K562 (cell line): Measurements from ENCODE around the gene ATP5PD. TPM values are rescaled to one million over a fixed set of nuclear protein-coding genes. Genes with fewer than 3 reads are reported as not detected.
A peak's percentile ranks its signal among the peaks of the same experiment; 100 is the strongest.
"Not testable (repeated sequence)": the region's sequence is repeated elsewhere in the genome, so short reads cannot be mapped to it uniquely, and the experiment has no call there.

Source experiments
- ATAC-seq: fragments of 200-7000 bp; cut with Tn5 transposase; 3 replicates; pipeline ENCODE4 v1.9.1; 2020; ENCODE audit warnings: moderate library complexity
- BruUV-seq: library from RNA; stranded (reverse); fragments of 400-500 nt; replicated peaks from 2 replicates; lab custom pipeline; 2021; lab: Mats Ljungman, UMichigan
- CTCF ChIA-PET: fragments of 300-600 bp; formaldehyde crosslinking; extraction: SDS; loops from one replicate; lab custom pipeline; 2021; ENCODE audit warnings: low intra/inter-chr PET ratio; lab: Yijun Ruan, JAX
- POLR2A ChIA-PET: fragments of 300-600, 350-650 bp; sonication (Branson Sonifier 250); formaldehyde crosslinking; extraction: SDS; loops from one replicate; lab custom pipeline; 2021; ENCODE audit warnings: antibody characterized with exemption, inconsistent platforms; lab: Yijun Ruan, JAX
- DNase-seq, 4 experiments: peaks; one replicate each; pipeline versions ENCODE4 v3.0.0 to v3.0.0-alpha.2; 2011 to 2018; ENCODE audit warnings: low spot score in 3 of 4, mixed read lengths in 3 of 4; ENCODE audit errors: extremely low read depth in 1 of 4
- FAIRE-seq: peaks from 2 replicates; lab custom pipeline; 2011; peaks lifted over from hg19 to GRCh38; lab: Jason Lieb, UNC
- H2AFZ ChIP-seq: 2 replicates; pipeline ENCODE4 v1.6.0; 2011; ENCODE audit warnings: low read depth, low read length, control low read depth, inconsistent platforms
- H3K27ac ChIP-seq: fragments of 200-600 bp; 3 replicates; pipeline ENCODE4 v1.8.0; 2011; ENCODE audit warnings: low read depth, mild to moderate bottlenecking, control low read depth, inconsistent platforms, low read length, moderate library complexity, mixed read lengths; ENCODE audit errors: extremely low read depth
- H3K27me3 ChIP-seq, 2 experiments: fragments of 300-600 bp in 1 of 2; 2 replicates in 1 of 2; 3 replicates in 1 of 2; pipeline versions ENCODE4 v1.6.0 to v1.8.0; 2011; ENCODE audit warnings: inconsistent platforms in 2 of 2, low read length in 2 of 2, mild to moderate bottlenecking in 1 of 2, mixed read lengths in 1 of 2, moderate library complexity in 1 of 2; ENCODE audit not compliant: control insufficient read depth in 2 of 2, insufficient read depth in 2 of 2
- H3K36me3 ChIP-seq: fragments of 300-600 bp; 3 replicates; pipeline ENCODE4 v1.8.0; 2011; ENCODE audit warnings: mild to moderate bottlenecking, low read length, inconsistent platforms; ENCODE audit not compliant: control insufficient read depth, insufficient read depth
- H3K4me1 ChIP-seq, 2 experiments: fragments of 200-600 bp in 1 of 2; replicated peaks in 1 of 2; 2 replicates in 1 of 2; 3 replicates in 1 of 2; pipeline versions ENCODE4 v1.5.1 to v1.8.0; 2011; ENCODE audit warnings: inconsistent platforms in 2 of 2, low read length in 2 of 2, mild to moderate bottlenecking in 1 of 2, mixed read lengths in 1 of 2, moderate library complexity in 1 of 2; ENCODE audit not compliant: control insufficient read depth in 2 of 2, insufficient read depth in 2 of 2
- H3K4me2 ChIP-seq: 2 replicates; pipeline ENCODE4 v1.6.1; 2011; ENCODE audit warnings: low read length, control low read depth, inconsistent platforms, mixed read lengths; ENCODE audit not compliant: insufficient read depth
- H3K4me3 ChIP-seq: fragments of 200-600 bp; sonication (generic), shearing (Covaris generic); 2 replicates; pipeline ENCODE4 v1.5.1; 2016; ENCODE audit warnings: control low read depth, inconsistent platforms
- H3K79me2 ChIP-seq: fragments of 200-600 bp; 3 replicates; pipeline ENCODE4 v1.8.0; 2011; ENCODE audit warnings: low read length, inconsistent platforms; ENCODE audit not compliant: control insufficient read depth, insufficient read depth
- H3K9ac ChIP-seq, 2 experiments: 2 replicates each; pipeline versions ENCODE4 v1.6.0 to v1.6.1; 2011; ENCODE audit warnings: low read depth in 2 of 2, low read length in 2 of 2, control low read depth in 1 of 2, inconsistent platforms in 1 of 2, mild to moderate bottlenecking in 1 of 2, mixed read lengths in 1 of 2; ENCODE audit not compliant: insufficient read depth in 1 of 2
- H3K9me1 ChIP-seq: one replicate; pipeline ENCODE4 v1.6.0; 2011; ENCODE audit warnings: inconsistent platforms, mild to moderate bottlenecking, low read length, moderate library complexity; ENCODE audit not compliant: control insufficient read depth, insufficient read depth
- H3K9me3 ChIP-seq: replicated peaks from 2 replicates; pipeline ENCODE4 v1.5.1; 2011; ENCODE audit warnings: low read depth, low read length, inconsistent platforms; ENCODE audit not compliant: control insufficient read depth, insufficient read depth
- H4K20me1 ChIP-seq: replicated peaks from 2 replicates; pipeline ENCODE4 v1.6.1; 2011; ENCODE audit warnings: low read length, inconsistent platforms, mixed read lengths; ENCODE audit not compliant: control insufficient read depth, insufficient read depth
- FIP1L1 ChIP-seq: fragments of 200-400 bp; formaldehyde crosslinking; IDR thresholded peaks from 2 replicates; pipeline ENCODE4 v1.6.1; 2018; ENCODE audit warnings: mild to moderate bottlenecking, low read depth, low read length; ENCODE audit not compliant: poor library complexity, severe bottlenecking
- HMG20B ChIP-seq: fragments of 250-450 bp; sonication (Bioruptor Pico); IDR thresholded peaks from 2 replicates; pipeline ENCODE4 v1.5.0; 2021; ENCODE audit warnings: mild to moderate bottlenecking
- HOXB6 ChIP-seq: fragments of 250-450 bp; sonication (Bioruptor Pico); IDR thresholded peaks from 2 replicates; pipeline ENCODE4 v1.5.1; 2022; ENCODE audit warnings: mild to moderate bottlenecking, borderline replicate concordance
- MYC ChIP-seq, 2 experiments: fragments of 250-450 bp in 1 of 2; sonication (Bioruptor Pico) in 1 of 2; IDR thresholded peaks; 2 replicates each; pipeline versions ENCODE4 v1.5.1 to v1.6.1; 2012 to 2021; ENCODE audit warnings: low read depth in 2 of 2, borderline replicate concordance in 1 of 2, improper control_type of control experiment in 1 of 2, low read length in 1 of 2, mild to moderate bottlenecking in 1 of 2, moderate library complexity in 1 of 2
- NFXL1 ChIP-seq: fragments of 450-650 bp; formaldehyde crosslinking; IDR thresholded peaks from 2 replicates; pipeline ENCODE4 v1.4.0; 2021; ENCODE audit warnings: mild to moderate bottlenecking
- SP2 ChIP-seq: IDR thresholded peaks from 2 replicates; pipeline ENCODE4 v1.6.1; 2011; ENCODE audit warnings: mild to moderate bottlenecking, low read depth, low read length, moderate library complexity; ENCODE audit not compliant: poor library complexity, severe bottlenecking; ENCODE audit errors: extremely low read depth
- SRSF7 ChIP-seq: fragments of 200-400 bp; formaldehyde crosslinking; optimal IDR thresholded peaks from 2 replicates; pipeline ENCODE3; 2017; ENCODE audit warnings: mild to moderate bottlenecking, low read depth, low read length
- USF1 ChIP-seq: sonication (generic); formaldehyde crosslinking; IDR thresholded peaks from 2 replicates; pipeline ENCODE4 v1.9.0; 2022; ENCODE audit warnings: mild to moderate bottlenecking, missing genetic modification reagents
- WHSC1 ChIP-seq: IDR thresholded peaks from one replicate; pipeline ENCODE4 v1.6.1; 2012; ENCODE audit warnings: low read length, control low read depth, inconsistent platforms
- YY1 ChIP-seq, 3 experiments: IDR thresholded peaks; 2 replicates each; pipeline ENCODE4 v1.6.1; 2011; ENCODE audit warnings: low read length in 2 of 3, mild to moderate bottlenecking in 2 of 3, moderate library complexity in 2 of 3, borderline replicate concordance in 1 of 3, control low read depth in 1 of 3, low read depth in 1 of 3; ENCODE audit not compliant: insufficient read depth in 3 of 3, insufficient replicate concordance in 2 of 3, control insufficient read depth in 1 of 3, insufficient read length in 1 of 3; ENCODE audit errors: extremely low read depth in 1 of 3
- ZNF175 ChIP-seq: fragments of 200-800 bp; sonication (Bioruptor generic); IDR thresholded peaks from 2 replicates; pipeline ENCODE4 v1.6.1; 2016; ENCODE audit warnings: low read depth, mild to moderate bottlenecking, missing genetic modification characterization, missing compliant biosample characterization
- ZNF197 ChIP-seq: fragments of 200-800 bp; sonication (Bioruptor generic); IDR thresholded peaks from 2 replicates; pipeline ENCODE4 v1.6.1; 2016; ENCODE audit warnings: low read depth, missing genetic modification characterization, missing compliant biosample characterization
- ZNF584 ChIP-seq: fragments of 200-800 bp; sonication (Bioruptor generic); IDR thresholded peaks from 2 replicates; pipeline ENCODE4 v1.6.1; 2016; ENCODE audit warnings: low read depth, mild to moderate bottlenecking, missing genetic modification characterization, missing compliant biosample characterization
- ZNF586 ChIP-seq: fragments of 450-650 bp; formaldehyde crosslinking; conservative IDR thresholded peaks from 2 replicates; pipeline ENCODE4 v1.4.0; 2020; ENCODE audit warnings: mild to moderate bottlenecking, moderate library complexity
- WGBS: fragments of 100-300 bp; shearing (Covaris generic); methylation state at CpG from one replicate; pipeline ENCODE4 v1.1.6; 2016; ENCODE audit warnings: low coverage, mixed read lengths; ENCODE audit not compliant: insufficient coverage; ENCODE audit errors: missing lambda C conversion rate; 5-methylcytosine and 5-hydroxymethylcytosine counted together
- in situ Hi-C: fragments of 300-500 bp; cut with MboI; formaldehyde crosslinking; loops from 4 replicates; pipeline ENCODE4 v1.15.0; 2018; ENCODE audit warnings: inconsistent platforms, mixed read lengths
- intact Hi-C: fragments of 100-400 bp; cut with micrococcal nuclease; formaldehyde crosslinking; loops from 2 replicates; pipeline ENCODE4 v1.14.2; 2022
- polyA plus RNA-seq, 8 experiments: library from polyadenylated mRNA; depleted of rRNA in 4 of 8; stranded (reverse) in 5 of 8; unstranded in 3 of 8; fragments of >200 nt; fragmentation: Nextera tagmentation in 2 of 8; fragmentation: Illumina TruSeq in 1 of 8; extraction: Ambion mirVana in 2 of 8; extraction: Trizol in 1 of 8; gene quantifications; 2 replicates each; pipeline versions ENCODE4 v1.2.1 to v1.2.3, GENCODE V29; 2011 to 2014; ENCODE audit warnings: inconsistent platforms in 1 of 8, missing spikeins in 1 of 8
- total RNA-seq, 7 experiments: library from RNA; depleted of rRNA in 6 of 7; stranded (reverse); fragments of >200 nt in 6 of 7; fragmentation: Illumina TruSeq in 2 of 7; extraction: Trizol in 2 of 7; gene quantifications; 2 replicates each; pipeline versions ENCODE4 v1.2.1 to v1.2.3, GENCODE V29; 2011 to 2021; ENCODE audit warnings: low replicate concordance in 1 of 7

ATP5PD gene
- total and polyA plus RNA-seq, 9 of the 15 experiments (the other 6 are each of a cell fraction or from before 2014, with no cell fraction given), result 271 to 828 (median 432) TPM

- POLR2A ChIA-PET, result interaction anchor here (0.6 kb wide), 2 partner anchors 61 to 127 kb away, joined by 3 read pairs; no protein-coding TSS in a partner anchor
- Histone ChIP-seq H4K20me1 (no peaks in the 10 kb centered on the region; the same call in 1 of the 2 replicates), H2AFZ (no peak overlapping the region), H3K27me3 (no peaks in the 10 kb centered on the region), H3K36me3 (peaks cover 42% of the 10 kb centered on the region), H3K9me3 (no peaks in the 10 kb centered on the region), H3K4me1 (peaks cover 11 to 15% of the 10 kb centered on the region in 2 experiments), H3K9ac (no peak overlapping the region), H3K4me3 (no peak overlapping the region), H3K27ac (peak overlapping the region; percentile 10; the same call in 1 of the 3 replicates), H3K79me2 (peaks cover 45% of the 10 kb centered on the region), H3K4me2 (no peak overlapping the region), H3K9me1 (no peaks in the 10 kb centered on the region)
- in situ Hi-C loops (no loop called here), intact Hi-C loops (no loop called here)
- CTCF ChIA-PET, result no interaction called here
- no peak for ATAC-seq
- 93% methylated on average over 7 of the region's 7 CpGs for WGBS
- FAIRE-seq, result no peak
- DNase-seq, result no peak
- TF ChIP-seq YY1 (IDR thresholded peaks at IDR 0.05; ENCODE audit: borderline replicate concordance in 1 of 3, control insufficient read depth in 1 of 3, extremely low read depth in 1 of 3, insufficient read depth in 3 of 3, insufficient read length in 1 of 3, insufficient replicate concordance in 2 of 3, low read depth in 1 of 3, low read length in 2 of 3) (no peak), ZNF586 (CRISPR knock-in tag) (no peak), HMG20B (CRISPR knock-in tag) (no peak), ZNF175 (no peak), SP2 (no peak), ZNF584 (no peak), MYC (IDR thresholded peaks at IDR 0.05; ENCODE audit: low read depth, low read length) (no peak), MYC (CRISPR knock-in tag; IDR thresholded peaks at IDR 0.05; ENCODE audit: borderline replicate concordance, low read depth) (no peak), HOXB6 (CRISPR knock-in tag) (no peak), SRSF7 (no peak), ZNF197 (CRISPR knock-in tag) (no peak), WHSC1 (no peak), FIP1L1 (no peak), NFXL1 (CRISPR knock-in tag) (no peak), USF1 (CRISPR knock-in tag) (no peak)
- no TSS peak for BruUV-seq
Measured at GRCh38 chr17:75044716-75045115, 2.1 kb downstream of the ATP5PD start.

GRCh38 chr17:75043789-75044188 lies 3.0 kb downstream of the ATP5PD start:
- BruUV-seq, H3K9me1 ChIP-seq, in situ Hi-C loops, intact Hi-C loops, DNase-seq, H3K4me3 ChIP-seq, ATAC-seq, POLR2A ChIA-PET, H3K9ac ChIP-seq, H3K27ac ChIP-seq, CTCF ChIA-PET, H2AFZ ChIP-seq, FAIRE-seq, H4K20me1 ChIP-seq, H3K9me3 ChIP-seq, H3K27me3 ChIP-seq, H3K4me2 ChIP-seq: not testable (repeated sequence)
- 67% methylated on average over 3 of the region's 5 CpGs for WGBS
- Histone ChIP-seq H3K36me3 (peaks cover 42% of the 10 kb centered on the region), H3K79me2 (peaks cover 37% of the 10 kb centered on the region), H3K4me1 (peaks cover 9 to 15% of the 10 kb centered on the region in 2 experiments)
